ENCODE data around the gene MOB2.
A peak's percentile ranks its signal among the peaks of the same experiment; 100 is the strongest.
"Not testable (repeated sequence)": the region's sequence is repeated elsewhere in the genome, so short reads cannot be mapped to it uniquely, and the experiment has no call there.

Gene MOB2

GRCh38 chr11:1518301-1518700 lies 31.7 kb upstream of the MOB2 start:
- DNase-seq (ENCODE audit: low read depth, low spot score), result no peak

DNA sequence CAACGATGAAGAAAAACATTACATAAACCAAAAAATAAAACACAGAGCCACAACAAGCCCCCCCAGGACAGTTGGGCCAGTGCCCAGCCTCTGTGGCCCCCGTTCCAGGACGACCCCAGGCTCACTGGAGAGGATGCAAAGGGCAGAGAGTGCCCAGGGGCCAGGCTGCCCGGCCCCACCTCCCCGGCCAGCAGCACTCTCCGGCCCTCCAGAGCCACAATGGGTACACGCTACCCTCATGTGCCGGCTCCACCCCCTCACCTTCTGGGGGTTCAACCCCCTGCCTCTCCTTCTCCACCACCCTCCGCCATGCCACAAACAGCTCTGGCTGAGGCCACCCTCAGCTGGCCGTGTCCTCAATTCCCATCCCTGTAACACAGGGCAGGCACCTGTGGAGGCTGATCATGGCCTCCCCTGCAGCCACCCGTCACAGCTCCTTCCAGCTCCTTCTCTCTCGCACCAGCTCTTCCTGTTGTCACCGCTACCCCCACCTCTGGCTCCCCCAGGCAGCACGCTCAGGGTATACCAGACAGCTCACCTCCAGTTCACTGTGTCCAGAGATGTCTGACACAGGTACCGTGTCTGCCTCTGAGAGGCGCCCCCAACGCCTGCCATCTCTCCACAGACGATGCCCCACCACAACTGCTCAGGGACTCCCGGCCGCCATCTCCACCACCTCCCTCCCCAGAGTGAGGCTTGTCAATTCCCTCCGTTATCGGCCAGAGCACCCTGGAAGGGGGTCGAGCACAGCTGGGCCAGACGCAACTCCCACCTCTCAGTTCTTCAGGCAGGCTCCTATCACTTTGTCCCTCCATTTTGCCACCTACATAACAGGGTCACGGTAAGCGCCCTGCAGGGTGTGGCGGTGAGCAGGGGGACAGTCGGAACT lies 30.8 kb upstream of the MOB2 start:
- no peak for DNase-seq (ENCODE audit: low read depth, low spot score)

- DNase-seq (ENCODE audit: low read depth, low spot score), result no peak
Measured at GRCh38 chr11:1516273-1517067, 29.9 kb upstream of the MOB2 start.

DNA sequence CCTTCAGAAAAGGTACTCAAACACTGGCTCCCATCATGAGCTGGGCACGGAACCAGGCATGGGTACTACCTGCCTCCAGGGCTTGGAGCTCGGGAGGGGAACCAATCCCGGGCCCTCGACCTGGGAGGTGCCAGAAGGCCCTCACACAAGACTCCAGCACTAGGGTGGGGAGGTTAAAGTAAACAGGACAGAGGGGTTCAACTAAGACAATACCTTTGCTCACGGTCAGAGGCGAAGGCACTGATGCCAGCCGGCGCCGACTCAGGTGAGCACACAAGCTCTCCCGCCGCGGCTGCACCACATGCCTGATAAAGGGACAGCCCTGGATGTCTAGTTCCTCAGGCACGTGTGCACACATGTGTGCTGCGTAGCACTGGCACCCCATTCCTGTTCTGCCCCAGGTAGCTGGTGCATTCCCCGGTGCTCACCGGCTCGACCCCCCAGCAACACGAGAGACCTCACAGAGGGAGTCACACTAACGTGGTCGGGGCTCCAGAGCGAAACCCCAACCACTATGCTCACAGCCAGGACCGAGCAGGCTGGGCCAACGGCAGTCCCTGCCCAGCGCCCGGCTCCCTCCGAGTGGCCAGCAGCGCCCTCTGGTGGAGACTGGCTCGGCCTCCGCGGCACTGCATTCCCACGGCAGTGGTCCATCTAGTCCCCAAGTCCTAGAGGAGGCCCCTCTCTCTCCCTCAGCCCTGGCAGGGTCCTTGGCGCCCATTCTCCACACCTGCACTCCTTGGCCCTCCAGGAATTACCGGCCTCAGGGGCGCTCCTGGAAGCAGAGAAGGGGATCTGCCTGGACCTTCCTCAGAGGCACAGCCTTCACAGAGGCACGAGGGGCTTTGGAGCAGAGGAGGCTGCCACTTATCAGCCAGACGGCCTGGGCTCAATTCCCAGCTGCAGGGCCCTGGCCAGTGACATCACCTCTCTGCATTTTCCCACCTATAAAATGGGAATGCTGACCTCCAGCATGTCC lies 28.8 kb upstream of the MOB2 start:
- DNase-seq (ENCODE audit: low read depth, low spot score), result peak; percentile 23

GRCh38 chr11:1514336-1515061 lies 27.9 kb upstream of the MOB2 start:
- no peak for DNase-seq (ENCODE audit: low read depth, low spot score)

DNA sequence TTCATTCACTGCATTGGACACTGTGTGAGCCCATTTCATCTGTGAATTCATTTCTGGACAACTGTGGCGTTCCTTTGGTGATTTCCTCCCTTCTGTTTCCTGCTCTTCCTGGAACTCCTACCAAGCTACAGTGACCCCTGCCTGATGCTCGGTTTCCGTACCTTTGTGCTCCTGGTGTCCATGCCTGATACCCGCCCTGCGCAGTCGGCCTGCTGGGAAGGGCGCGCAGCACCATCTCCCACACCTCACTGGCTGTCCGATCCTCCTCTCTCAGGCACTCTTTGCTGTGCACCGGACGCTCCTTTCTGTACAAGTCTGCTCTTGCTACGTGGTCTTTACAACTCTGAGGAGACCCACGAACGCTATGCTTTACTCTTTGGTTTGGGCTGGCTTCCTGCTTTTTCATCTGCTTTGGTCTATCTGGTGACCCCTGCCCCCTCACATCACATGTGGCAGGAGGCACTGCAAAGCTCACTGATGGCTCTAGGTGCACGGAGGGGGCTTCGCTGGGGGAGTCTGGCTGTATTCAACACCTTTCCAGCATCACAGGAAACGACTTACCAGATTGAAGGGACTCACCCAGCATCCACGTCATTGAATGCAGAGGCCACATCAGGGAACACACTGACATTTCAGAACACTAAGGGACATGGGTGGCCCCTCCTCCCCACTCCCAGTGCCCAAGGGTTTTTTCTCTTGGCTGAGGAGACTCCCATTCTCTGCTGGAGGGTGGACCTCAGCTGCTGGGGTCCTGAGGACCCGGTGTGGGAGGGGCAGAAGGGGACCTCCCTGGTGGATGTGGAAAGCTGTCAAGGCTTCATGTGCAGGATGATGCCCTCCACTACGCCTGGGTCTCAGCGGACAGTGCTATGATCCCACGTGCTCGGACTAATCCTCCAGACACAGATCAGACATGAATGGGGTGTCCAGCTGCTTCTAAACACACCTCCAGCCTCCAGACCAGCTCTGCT lies 27.0 kb upstream of the MOB2 start:
- no peak for DNase-seq (ENCODE audit: low read depth, low spot score)

DNA sequence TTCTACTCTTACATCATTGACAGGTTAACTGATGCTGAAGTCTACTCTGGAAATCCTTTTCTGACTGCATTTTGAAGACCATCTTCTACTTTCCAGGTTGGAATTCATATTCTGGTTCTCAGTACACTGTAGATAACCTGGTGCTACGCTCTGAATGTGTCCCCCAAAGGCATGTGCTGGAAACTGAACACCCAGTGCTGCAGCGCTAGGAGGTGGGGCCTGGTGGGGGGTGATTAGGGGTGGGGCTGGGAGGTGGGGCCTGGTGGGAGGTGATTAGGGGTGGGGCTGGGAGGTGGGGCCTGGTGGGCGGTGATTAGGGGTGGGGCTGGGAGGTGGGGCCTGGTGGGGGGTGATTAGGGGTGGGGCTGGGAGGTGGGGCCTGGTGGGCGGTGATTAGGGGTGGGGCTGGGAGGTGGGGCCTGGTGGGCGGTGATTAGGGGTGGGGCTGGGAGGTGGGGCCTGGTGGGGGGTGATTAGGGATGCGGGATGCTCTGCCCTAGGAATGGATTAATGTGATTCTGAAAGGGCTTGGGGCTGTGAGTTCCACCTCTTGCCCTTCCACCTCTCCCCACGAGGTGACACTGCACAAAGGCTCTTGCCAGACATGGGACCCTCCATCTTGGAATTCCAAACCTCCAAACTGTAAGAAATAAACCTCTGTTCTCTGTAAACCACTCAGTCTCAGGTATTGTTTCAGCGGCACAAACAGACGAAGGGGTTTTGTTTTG lies 26.1 kb upstream of the MOB2 start:
- not testable (repeated sequence) for DNase-seq (ENCODE audit: low read depth, low spot score)

- no peak for DNase-seq (ENCODE audit: low read depth, low spot score)
Measured at GRCh38 chr11:1511937-1512496, 25.4 kb upstream of the MOB2 start.

DNA sequence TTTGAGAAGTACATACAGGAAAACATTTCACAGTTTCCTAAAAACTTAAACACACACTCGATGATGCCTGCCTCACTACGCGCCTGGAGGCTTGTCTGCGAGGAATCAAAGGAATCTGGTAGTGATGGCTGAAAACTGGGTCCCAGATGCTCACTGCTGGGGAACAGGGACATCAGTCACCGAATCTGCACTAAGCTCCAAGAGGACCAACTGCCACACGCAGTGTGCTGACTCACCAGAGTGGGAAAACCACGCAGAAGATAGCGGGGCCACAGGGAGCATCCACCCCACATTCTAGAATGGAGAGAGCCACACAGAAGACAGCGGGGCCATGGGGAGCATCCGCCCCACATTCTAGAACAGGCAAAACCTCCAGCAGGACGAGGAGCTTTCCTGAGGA lies 24.3 kb upstream of the MOB2 start:
- no peak for DNase-seq (ENCODE audit: low read depth, low spot score)

- DNase-seq (ENCODE audit: low read depth, low spot score), result not testable (repeated sequence)
Measured at GRCh38 chr11:1510351-1510750, 23.8 kb upstream of the MOB2 start.

- no peak for DNase-seq (ENCODE audit: low read depth, low spot score)
Measured at GRCh38 chr11:1509626-1510255, 23.2 kb upstream of the MOB2 start.

DNA sequence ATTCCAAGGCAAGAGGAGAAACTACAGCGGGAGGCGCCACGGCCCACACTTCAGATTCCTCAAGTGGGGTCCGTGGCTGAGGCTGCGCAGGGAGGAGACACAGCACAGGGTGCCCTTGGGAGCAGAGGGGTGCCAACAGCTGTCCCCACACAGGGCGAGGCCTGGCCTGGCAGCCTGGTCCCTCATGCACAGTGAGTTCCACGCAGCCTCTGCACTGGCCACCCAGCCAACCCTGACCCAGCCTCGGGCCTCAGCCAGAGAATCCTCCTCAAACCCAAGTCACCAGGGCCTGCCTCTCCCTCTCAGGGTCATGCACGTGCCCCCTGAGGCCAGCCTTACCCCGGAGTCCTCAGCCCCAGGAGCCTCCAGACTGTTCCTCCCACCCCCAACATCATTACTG lies 22.4 kb upstream of the MOB2 start:
- no peak for DNase-seq (ENCODE audit: low read depth, low spot score)

- no peak for DNase-seq (ENCODE audit: low read depth, low spot score)
Measured at GRCh38 chr11:1508491-1508891, 21.9 kb upstream of the MOB2 start.

- no peak for DNase-seq (ENCODE audit: low read depth, low spot score)
Measured at GRCh38 chr11:1507381-1508140, 21.0 kb upstream of the MOB2 start.

DNA sequence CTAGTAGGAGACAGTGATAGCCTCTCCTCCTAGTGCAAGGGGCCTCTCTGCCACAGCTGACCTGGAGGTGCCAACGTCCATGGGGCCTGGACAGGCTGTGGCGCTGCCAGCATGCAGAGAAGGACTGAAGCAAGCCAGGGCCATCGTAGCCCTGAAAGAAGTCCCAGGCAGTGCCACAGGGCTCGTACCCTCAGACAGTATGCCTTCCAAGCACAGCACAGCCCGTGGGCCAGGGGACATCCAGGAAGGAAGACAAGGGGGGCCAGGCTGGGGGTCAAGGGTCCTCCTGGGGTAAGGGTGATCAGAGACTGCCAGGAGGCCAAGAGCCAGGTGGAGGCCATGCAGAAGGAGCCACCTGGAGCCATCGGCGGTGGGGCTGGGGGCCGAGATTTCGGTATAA lies 20.4 kb upstream of the MOB2 start:
- DNase-seq (ENCODE audit: low read depth, low spot score), result no peak

DNA sequence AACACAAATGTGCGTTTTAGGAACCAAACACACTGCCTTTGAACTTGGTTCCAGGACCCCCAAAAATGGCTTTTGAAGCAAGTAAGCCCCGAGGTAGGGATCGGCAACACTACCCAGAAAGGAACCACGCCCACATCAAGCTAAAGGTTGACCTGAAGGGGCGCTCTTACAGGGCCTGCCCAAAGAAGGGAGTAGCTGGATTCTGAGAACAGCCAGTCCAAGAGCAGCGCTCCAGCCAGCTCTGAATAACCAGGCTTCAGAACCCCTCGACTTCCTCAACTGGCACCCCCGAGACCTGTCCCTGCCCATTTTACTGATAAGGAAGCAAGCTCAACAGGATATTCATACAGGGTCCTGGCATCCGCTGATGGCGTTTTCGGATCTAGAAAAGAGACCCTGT lies 18.9 kb upstream of the MOB2 start:
- no peak for DNase-seq (ENCODE audit: low read depth, low spot score)

GRCh38 chr11:1504581-1505290 lies 18.2 kb upstream of the MOB2 start:
- DNase-seq (ENCODE audit: low read depth, low spot score), result no peak
